Body of pancreas (tissue), 4 donors: ENCODE measurements around the gene AMMECR1. TPM values are rescaled to one million over a fixed set of nuclear protein-coding genes. Genes with fewer than 3 reads are reported as not detected.

Experiments
- ATAC-seq: fragments of 150-250 bp; one replicate; pipeline ENCODE4 v1.9.1; 2016
- DNase-seq, 4 donors: peaks; one replicate each; pipeline ENCODE4 v3.0.0-alpha.2; 2019
- H3K27ac ChIP-seq, 4 donors: fragments of 200-600 bp; sonication (generic); 1 replicate in 3 of 4; 2 replicates in 1 of 4; pipeline versions ENCODE4 v1.5.1 to v1.6.1; 2016 to 2019; ENCODE audit warnings: mild to moderate bottlenecking in 1 of 4, mixed read lengths in 1 of 4, moderate library complexity in 1 of 4
- H3K27me3 ChIP-seq, 2 donors: fragments of 200-600 bp; sonication (generic); one replicate each; pipeline ENCODE4 v1.6.0; 2016; ENCODE audit warnings: mild to moderate bottlenecking in 1 of 2
- H3K36me3 ChIP-seq, 2 donors: fragments of 200-600 bp; sonication (generic); replicated peaks in 1 of 2; 2 replicates each; pipeline ENCODE4 v1.5.1; 2016; ENCODE audit warnings: low read depth in 2 of 2; ENCODE audit not compliant: insufficient read depth in 1 of 2
- H3K4me1 ChIP-seq: fragments of 200-600 bp; sonication (generic); one replicate; pipeline ENCODE4 v1.6.0; 2016
- H3K4me3 ChIP-seq, 2 donors: fragments of 200-600 bp; sonication (generic); 1 replicate in 1 of 2; 2 replicates in 1 of 2; pipeline ENCODE4 v1.5.1; 2016 to 2019
- H3K9me3 ChIP-seq, 3 donors: fragments of 200-600 bp; sonication (generic); 1 replicate in 2 of 3; 2 replicates in 1 of 3; pipeline ENCODE4 v1.5.1; 2016
- CTCF ChIP-seq, 7 experiments: fragments of 450-650 bp in 4 of 7; fragments of 200-600 bp in 3 of 7; sonication (generic) in 3 of 7; IDR thresholded peaks; one replicate each; pipeline ENCODE4 v1.5.1; 2016 to 2019; ENCODE audit warnings: antibody characterized with exemption in 7 of 7
- POLR2A ChIP-seq, 3 donors: fragments of 450-650 bp; IDR thresholded peaks; one replicate each; pipeline ENCODE4 v1.6.1; 2016; ENCODE audit warnings: antibody characterized with exemption in 3 of 3, mild to moderate bottlenecking in 2 of 3
- WGBS, 2 donors: methylation state at CpG; one replicate each; pipeline ENCODE4 v1.1.5; 2017; 5-methylcytosine and 5-hydroxymethylcytosine counted together
- intact Hi-C: fragments of 100-400 bp; cut with DNase I; formaldehyde crosslinking; loops from one replicate; pipeline ENCODE4 v1.15.1; 2023
- total RNA-seq, 2 donors: library from RNA; depleted of rRNA; stranded (reverse); fragments of >200 nt; gene quantifications; one replicate each; pipeline ENCODE4 v1.1.0, GENCODE V29; 2016

AMMECR1 gene
- total RNA-seq, 2 donors from 2014 or later: 1.6 to 6.5 TPM

GRCh38 chrX:110304884-110305283, 13.0 kb downstream of the AMMECR1 start:
- Histone ChIP-seq H3K36me3 (no peaks in the 10 kb centered on the region), H3K27ac (no peak overlapping the region), H3K9me3 (no peaks in the 10 kb centered on the region), H3K27me3 (no peaks in the 10 kb centered on the region), H3K4me3 (no peak overlapping the region), H3K4me1 (no peaks in the 10 kb centered on the region)
- TF ChIP-seq CTCF (IDR thresholded peaks at IDR 0.05): no peak
- no peak for TF ChIP-seq POLR2A (IDR thresholded peaks at IDR 0.05)
- ATAC-seq: no peak
- intact Hi-C loops: no loop called here
- no peak for DNase-seq

- no peaks in the 10 kb centered on the region for H3K4me1 ChIP-seq
- no peaks in the 10 kb centered on the region for H3K9me3 ChIP-seq
- ATAC-seq (no peak), DNase-seq (no peak)
- H3K4me3 ChIP-seq: no peak overlapping the region
- 89 to 90% methylated on average over 1 of the region's 1 CpG for WGBS, 2 donors
- H3K27ac ChIP-seq: no peak overlapping the region
- no peaks in the 10 kb centered on the region for H3K36me3 ChIP-seq
- no peaks in the 10 kb centered on the region for H3K27me3 ChIP-seq
- TF ChIP-seq POLR2A (IDR thresholded peaks at IDR 0.05): no peak
- no peak for TF ChIP-seq CTCF (IDR thresholded peaks at IDR 0.05)
- intact Hi-C loops: no loop called here
Measured at GRCh38 chrX:110304371-110304770, 13.5 kb downstream of the AMMECR1 start.

- DNase-seq: no peak
- Histone ChIP-seq H3K4me3 (no peak overlapping the region), H3K27ac (no peak overlapping the region), H3K36me3 (no peaks in the 10 kb centered on the region), H3K4me1 (no peaks in the 10 kb centered on the region), H3K27me3 (no peaks in the 10 kb centered on the region), H3K9me3 (no peaks in the 10 kb centered on the region)
- TF ChIP-seq POLR2A (IDR thresholded peaks at IDR 0.05): no peak
- no peak for TF ChIP-seq CTCF (IDR thresholded peaks at IDR 0.05)
- ATAC-seq: no peak
- intact Hi-C loops: no loop called here
- 95 to 100% methylated on average over 3 of the region's 3 CpGs for WGBS, 2 donors
Measured at GRCh38 chrX:110302975-110303374, 14.9 kb downstream of the AMMECR1 start.

- TF ChIP-seq POLR2A (IDR thresholded peaks at IDR 0.05) (no peak), CTCF (IDR thresholded peaks at IDR 0.05) (no peak)
Measured at GRCh38 chrX:110301194-110301593, 16.7 kb downstream of the AMMECR1 start.

GRCh38 chrX:110294087-110294486, 23.8 kb downstream of the AMMECR1 start:
- H3K4me1 ChIP-seq: no peaks in the 10 kb centered on the region
- DNase-seq (no peak), ATAC-seq (no peak)
- H3K36me3 ChIP-seq: no peaks in the 10 kb centered on the region
- intact Hi-C loops: no loop called here
- no peak overlapping the region for H3K4me3 ChIP-seq
- H3K27ac ChIP-seq: no peak overlapping the region
- no peaks in the 10 kb centered on the region for H3K27me3 ChIP-seq
- 93 to 97% methylated on average over 2 of the region's 2 CpGs for WGBS, 2 donors
- TF ChIP-seq CTCF (IDR thresholded peaks at IDR 0.05) (no peak), POLR2A (IDR thresholded peaks at IDR 0.05) (no peak)
- no peaks in the 10 kb centered on the region for H3K9me3 ChIP-seq

More at GRCh38 chrX:110301194-110301593, 16.7 kb downstream of the AMMECR1 start:
- intact Hi-C loops: no loop called here
- H3K4me1 ChIP-seq: no peaks in the 10 kb centered on the region
- WGBS, 2 donors: 92% methylated on average over 1 of the region's 1 CpG
- no peak overlapping the region for H3K4me3 ChIP-seq
- no peaks in the 10 kb centered on the region for H3K9me3 ChIP-seq
- H3K27me3 ChIP-seq: no peaks in the 10 kb centered on the region
- no peaks in the 10 kb centered on the region for H3K36me3 ChIP-seq
- ATAC-seq (no peak), DNase-seq (no peak)
- H3K27ac ChIP-seq: no peak overlapping the region
